Calu3 (cell line): Measurements from ENCODE around the gene HTR7. TPM values are rescaled to one million over a fixed set of nuclear protein-coding genes. Genes with fewer than 3 reads are reported as not detected.

ENCODE experiments used
- BruUV-seq: library from RNA; stranded (reverse); fragments of 400-500 nt; replicated peaks from 2 replicates; lab custom pipeline; 2021; lab: Mats Ljungman, UMichigan
- CTCF ChIA-PET: fragments of 300-600 bp; sonication (Branson Sonifier 250); formaldehyde crosslinking; loops from one replicate; lab custom pipeline; 2022; ENCODE audit warnings: antibody characterized with exemption; lab: Charles Lee
- DNase-seq: peaks from one replicate; pipeline ENCODE4 v3.0.0; 2022
- H3K27ac Mint-ChIP-seq: one replicate; pipeline ENCODE4 v1.8.0; 2022; ENCODE audit warnings: mixed read lengths; ENCODE audit not compliant: unreplicated experiment
- H3K27me3 Mint-ChIP-seq: one replicate; pipeline ENCODE4 v1.8.0; 2022; ENCODE audit warnings: mixed read lengths; ENCODE audit not compliant: unreplicated experiment
- H3K36me3 Mint-ChIP-seq: one replicate; pipeline ENCODE4 v1.8.0; 2022; ENCODE audit warnings: mild to moderate bottlenecking, moderate library complexity, mixed read lengths; ENCODE audit not compliant: insufficient read depth, unreplicated experiment
- H3K4me1 Mint-ChIP-seq: one replicate; pipeline ENCODE4 v1.8.0; 2022; ENCODE audit warnings: mild to moderate bottlenecking, low read depth, mixed read lengths; ENCODE audit not compliant: unreplicated experiment
- H3K4me3 Mint-ChIP-seq: one replicate; pipeline ENCODE4 v1.8.0; 2022; ENCODE audit warnings: mild to moderate bottlenecking, low read depth, moderate library complexity, mixed read lengths; ENCODE audit not compliant: unreplicated experiment
- H3K9me3 Mint-ChIP-seq: one replicate; pipeline ENCODE4 v1.8.0; 2022; ENCODE audit warnings: low read depth, mixed read lengths; ENCODE audit not compliant: unreplicated experiment
- intact Hi-C: fragments of 100-400 bp; cut with micrococcal nuclease; formaldehyde crosslinking; loops from one replicate; pipeline ENCODE4 v1.10.0; 2022; ENCODE audit not compliant: unreplicated experiment
- total RNA-seq: library from RNA; stranded (reverse); gene quantifications from 2 replicates; pipeline ENCODE4 v1.2.3, GENCODE V29; 2022
- TF ChIP-seq, protein P1 (sequence below): fragments of 200-600 bp; IDR thresholded peaks from one replicate; pipeline ENCODE4 v1.8.0; 2022; ENCODE audit warnings: antibody characterized with exemption; ENCODE audit not compliant: unreplicated experiment

The HTR7 gene
- total RNA-seq, 1 experiment from 2014 or later = 0.12 TPM

DNA sequence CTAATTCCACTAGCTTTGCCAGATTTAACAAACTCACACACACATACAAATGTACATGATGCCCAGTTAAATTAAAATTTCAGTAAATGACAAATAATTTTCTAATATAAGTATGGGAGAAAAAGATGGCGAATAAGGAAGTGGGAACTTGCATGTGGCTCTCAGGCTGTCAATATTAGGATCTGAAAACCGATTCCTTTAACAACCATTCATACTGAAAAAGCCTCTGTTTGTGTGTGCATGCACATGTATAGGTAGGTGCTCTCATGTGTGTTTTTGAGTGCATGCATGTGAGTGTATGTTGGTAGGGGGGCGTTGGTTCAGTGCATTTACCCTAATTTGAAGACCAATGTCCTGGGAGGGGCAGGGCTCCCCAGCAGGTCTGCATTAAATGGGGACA, 125.3 kb downstream of the HTR7 start:
- CTCF ChIA-PET = no interaction called here

DNA sequence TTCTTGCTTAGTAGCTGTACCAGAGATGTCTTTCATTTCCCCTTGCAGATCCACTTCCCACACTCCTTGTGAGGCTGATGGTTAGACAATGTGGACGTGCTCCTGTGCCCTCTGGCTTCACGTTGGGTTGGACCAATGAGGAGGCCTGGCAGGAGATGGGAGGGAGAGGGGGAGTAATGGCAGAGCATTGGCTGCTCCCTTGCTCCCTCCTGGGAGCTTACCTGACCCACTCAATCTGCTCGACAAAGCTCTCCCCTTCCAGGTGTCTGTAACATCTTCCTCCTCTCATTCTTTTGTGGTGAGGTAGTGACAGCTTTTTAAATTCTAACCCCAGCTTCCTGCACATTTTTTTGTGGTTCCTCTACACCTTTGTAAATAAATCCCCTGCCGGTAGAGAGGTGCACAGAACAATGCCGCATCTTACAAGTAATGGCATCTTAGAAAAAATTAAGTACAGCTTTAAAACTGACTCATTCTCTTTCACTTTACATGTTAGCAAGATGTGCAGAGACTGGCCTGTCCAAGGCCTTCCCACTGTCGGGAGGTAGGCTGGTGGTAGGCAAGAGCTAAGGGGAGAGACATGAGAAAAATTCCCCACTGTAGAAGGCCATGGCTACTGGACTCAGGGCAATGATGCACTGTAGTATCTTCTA, 134.3 kb downstream of the HTR7 start:
- Mint-ChIP-seq H3K4me1 (no peaks in the 10 kb centered on the region), H3K27ac (no peak overlapping the region), H3K4me3 (no peak overlapping the region), H3K9me3 (no peaks in the 10 kb centered on the region), H3K27me3 (peaks cover 5% of the 10 kb centered on the region), H3K36me3 (no peaks in the 10 kb centered on the region)
- CTCF ChIA-PET = no interaction called here
- no peak for DNase-seq
- intact Hi-C loops = no loop called here
- no TSS peak for BruUV-seq
- TF ChIP-seq, protein P1, sequence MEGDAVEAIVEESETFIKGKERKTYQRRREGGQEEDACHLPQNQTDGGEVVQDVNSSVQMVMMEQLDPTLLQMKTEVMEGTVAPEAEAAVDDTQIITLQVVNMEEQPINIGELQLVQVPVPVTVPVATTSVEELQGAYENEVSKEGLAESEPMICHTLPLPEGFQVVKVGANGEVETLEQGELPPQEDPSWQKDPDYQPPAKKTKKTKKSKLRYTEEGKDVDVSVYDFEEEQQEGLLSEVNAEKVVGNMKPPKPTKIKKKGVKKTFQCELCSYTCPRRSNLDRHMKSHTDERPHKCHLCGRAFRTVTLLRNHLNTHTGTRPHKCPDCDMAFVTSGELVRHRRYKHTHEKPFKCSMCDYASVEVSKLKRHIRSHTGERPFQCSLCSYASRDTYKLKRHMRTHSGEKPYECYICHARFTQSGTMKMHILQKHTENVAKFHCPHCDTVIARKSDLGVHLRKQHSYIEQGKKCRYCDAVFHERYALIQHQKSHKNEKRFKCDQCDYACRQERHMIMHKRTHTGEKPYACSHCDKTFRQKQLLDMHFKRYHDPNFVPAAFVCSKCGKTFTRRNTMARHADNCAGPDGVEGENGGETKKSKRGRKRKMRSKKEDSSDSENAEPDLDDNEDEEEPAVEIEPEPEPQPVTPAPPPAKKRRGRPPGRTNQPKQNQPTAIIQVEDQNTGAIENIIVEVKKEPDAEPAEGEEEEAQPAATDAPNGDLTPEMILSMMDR = no peak

More for the DNA sequence above, 125.3 kb downstream of the HTR7 start:
- DNase-seq = no peak
- peaks cover 44% of the 10 kb centered on the region for H3K27me3 Mint-ChIP-seq
- no peak overlapping the region for H3K4me3 Mint-ChIP-seq
- H3K4me1 Mint-ChIP-seq = no peaks in the 10 kb centered on the region
- no peak overlapping the region for H3K27ac Mint-ChIP-seq
- BruUV-seq = no TSS peak
- intact Hi-C loops = no loop called here
- no peaks in the 10 kb centered on the region for H3K9me3 Mint-ChIP-seq
- TF ChIP-seq, protein P1 = no peak
- no peaks in the 10 kb centered on the region for H3K36me3 Mint-ChIP-seq

DNA sequence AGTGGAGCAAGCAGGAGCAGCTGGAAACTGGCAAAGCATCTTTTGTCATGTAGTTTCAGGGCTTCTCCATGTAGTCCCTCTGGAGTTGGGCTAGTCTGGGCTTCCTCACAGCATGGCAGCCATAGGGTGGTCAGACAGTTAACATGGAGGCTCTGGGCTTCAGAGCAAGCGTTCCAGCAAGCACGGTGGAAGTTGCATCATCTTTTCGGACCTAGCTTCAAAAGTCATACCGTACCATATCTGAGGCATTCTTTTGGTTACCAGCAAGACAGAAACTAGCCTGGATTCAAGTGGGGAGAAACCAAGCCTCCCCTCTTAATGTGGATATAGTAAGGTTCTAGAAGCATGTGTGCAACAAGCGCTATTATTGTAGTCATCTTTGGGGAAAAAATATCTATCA, 135.0 kb downstream of the HTR7 start:
- no peak overlapping the region for H3K4me3 Mint-ChIP-seq
- no peaks in the 10 kb centered on the region for H3K4me1 Mint-ChIP-seq
- CTCF ChIA-PET = no interaction called here
- no peak for DNase-seq
- no TSS peak for BruUV-seq
- no peaks in the 10 kb centered on the region for H3K9me3 Mint-ChIP-seq
- no peaks in the 10 kb centered on the region for H3K27me3 Mint-ChIP-seq
- TF ChIP-seq, protein P1 = no peak
- no peak overlapping the region for H3K27ac Mint-ChIP-seq
- intact Hi-C loops = no loop called here
- no peaks in the 10 kb centered on the region for H3K36me3 Mint-ChIP-seq

DNA sequence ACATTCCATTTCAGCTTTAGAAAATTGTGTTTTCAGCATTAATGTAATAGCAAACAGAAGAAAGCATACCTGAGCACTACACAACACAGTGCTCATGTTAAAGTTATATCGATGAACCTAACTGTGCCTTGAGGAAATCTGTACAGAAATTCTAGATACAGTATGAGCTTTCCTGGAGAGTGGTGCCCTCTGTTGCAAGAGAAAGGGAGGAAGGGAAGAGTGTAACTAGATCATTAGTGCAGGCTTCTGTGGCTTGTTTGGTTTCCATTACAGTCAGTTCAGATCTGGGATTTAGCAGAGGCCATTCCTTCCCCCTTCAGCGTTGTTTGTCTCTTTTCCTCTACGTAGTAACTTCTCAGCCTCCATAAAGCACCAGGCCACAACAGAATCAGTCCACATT, 139.7 kb downstream of the HTR7 start:
- no peaks in the 10 kb centered on the region for H3K36me3 Mint-ChIP-seq
- no peak overlapping the region for H3K27ac Mint-ChIP-seq
- no peaks in the 10 kb centered on the region for H3K4me1 Mint-ChIP-seq
- CTCF ChIA-PET = no interaction called here
- H3K9me3 Mint-ChIP-seq = no peaks in the 10 kb centered on the region
- H3K4me3 Mint-ChIP-seq = no peak overlapping the region
- DNase-seq = no peak
- no TSS peak for BruUV-seq
- H3K27me3 Mint-ChIP-seq = no peaks in the 10 kb centered on the region
- TF ChIP-seq, protein P1 = no peak
- intact Hi-C loops = no loop called here
